GM12875 (cell line): ENCODE results near the gene TRAF3.
"Not testable (repeated sequence)": the region's sequence is repeated elsewhere in the genome, so short reads cannot be mapped to it uniquely, and the experiment has no call there.

ENCODE experiments used
- H3K4me3 ChIP-seq: one replicate; pipeline ENCODE4 v1.5.1; 2011; ENCODE audit warnings: low read depth, low read length, control low read depth
- TF ChIP-seq, protein P1 (sequence below): IDR thresholded peaks from 2 replicates; pipeline ENCODE4 v1.5.1; 2011; ENCODE audit warnings: low read depth, mild to moderate bottlenecking, control low read depth, inconsistent platforms, low read length, moderate library complexity, borderline replicate concordance; ENCODE audit not compliant: insufficient read depth

TRAF3 gene

DNA sequence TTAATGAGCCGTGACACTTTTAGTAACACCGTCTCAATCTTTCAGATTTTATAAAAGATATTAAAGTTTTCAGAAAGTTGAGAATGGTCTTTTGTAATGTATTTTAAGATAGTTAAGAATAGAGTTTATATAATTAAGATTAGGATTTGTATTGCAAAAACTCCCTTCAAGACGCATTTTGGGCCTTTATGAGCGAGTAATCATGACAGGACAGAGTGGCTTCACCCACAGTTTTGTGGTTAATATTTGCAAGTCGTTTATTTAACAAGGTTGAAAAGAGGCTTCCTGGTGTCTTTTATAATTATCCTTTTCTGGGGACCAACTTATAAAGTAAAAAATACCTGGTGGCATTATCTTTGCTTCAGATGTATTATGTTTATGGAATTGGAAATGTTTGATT is 44.0 kb downstream of the TRAF3 start:
- no peak overlapping the region for H3K4me3 ChIP-seq
- TF ChIP-seq, protein P1, sequence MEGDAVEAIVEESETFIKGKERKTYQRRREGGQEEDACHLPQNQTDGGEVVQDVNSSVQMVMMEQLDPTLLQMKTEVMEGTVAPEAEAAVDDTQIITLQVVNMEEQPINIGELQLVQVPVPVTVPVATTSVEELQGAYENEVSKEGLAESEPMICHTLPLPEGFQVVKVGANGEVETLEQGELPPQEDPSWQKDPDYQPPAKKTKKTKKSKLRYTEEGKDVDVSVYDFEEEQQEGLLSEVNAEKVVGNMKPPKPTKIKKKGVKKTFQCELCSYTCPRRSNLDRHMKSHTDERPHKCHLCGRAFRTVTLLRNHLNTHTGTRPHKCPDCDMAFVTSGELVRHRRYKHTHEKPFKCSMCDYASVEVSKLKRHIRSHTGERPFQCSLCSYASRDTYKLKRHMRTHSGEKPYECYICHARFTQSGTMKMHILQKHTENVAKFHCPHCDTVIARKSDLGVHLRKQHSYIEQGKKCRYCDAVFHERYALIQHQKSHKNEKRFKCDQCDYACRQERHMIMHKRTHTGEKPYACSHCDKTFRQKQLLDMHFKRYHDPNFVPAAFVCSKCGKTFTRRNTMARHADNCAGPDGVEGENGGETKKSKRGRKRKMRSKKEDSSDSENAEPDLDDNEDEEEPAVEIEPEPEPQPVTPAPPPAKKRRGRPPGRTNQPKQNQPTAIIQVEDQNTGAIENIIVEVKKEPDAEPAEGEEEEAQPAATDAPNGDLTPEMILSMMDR: no peak

- H3K4me3 ChIP-seq: no peak overlapping the region
- TF ChIP-seq, protein P1: no peak
These were observed 45.1 kb downstream of the TRAF3 start for GRCh38 chr14:102822311-102822863.

GRCh38 chr14:102822887-102823286 is 45.6 kb downstream of the TRAF3 start:
- not testable (repeated sequence) for H3K4me3 ChIP-seq

DNA sequence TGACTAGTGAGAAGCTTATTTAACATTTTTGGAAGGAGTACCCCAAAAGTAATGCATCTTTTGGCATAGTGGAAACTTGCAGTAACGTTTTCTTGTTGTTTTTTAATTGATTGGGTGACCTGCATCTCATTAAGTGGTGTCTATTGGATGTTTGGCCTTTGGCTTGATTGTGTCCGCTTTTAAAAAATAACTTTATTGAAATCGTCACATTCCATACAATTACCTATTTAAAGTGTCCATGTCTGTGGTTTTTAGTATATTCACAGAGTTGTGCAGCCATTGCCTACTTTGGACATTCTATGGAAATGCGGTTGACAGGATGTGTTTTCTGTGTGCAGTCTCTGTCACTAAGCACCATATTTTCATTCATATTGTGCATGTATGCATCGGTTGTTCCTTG is 46.3 kb downstream of the TRAF3 start:
- TF ChIP-seq, protein P1: no peak
- H3K4me3 ChIP-seq: no peak overlapping the region

DNA sequence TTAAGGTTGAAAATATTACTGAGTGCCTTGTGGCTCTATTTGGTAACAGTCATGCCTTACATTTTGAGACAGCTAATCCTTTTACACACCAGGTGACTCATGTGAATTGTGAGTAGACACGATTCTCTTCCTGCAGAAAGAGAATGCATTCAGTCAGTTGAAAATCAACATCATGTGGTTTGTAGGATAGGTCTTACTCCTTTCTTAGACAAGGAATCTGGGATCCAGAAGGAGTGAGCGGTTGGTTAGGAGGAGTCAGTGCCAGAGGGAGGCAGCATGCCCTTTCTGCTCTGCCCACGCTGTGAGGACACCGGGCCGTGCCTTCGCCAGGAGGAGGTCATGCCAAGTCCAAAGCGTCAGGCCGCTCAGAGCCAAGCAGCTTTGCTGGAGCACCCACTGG is 47.6 kb downstream of the TRAF3 start:
- no peak overlapping the region for H3K4me3 ChIP-seq
- TF ChIP-seq, protein P1: no peak

- TF ChIP-seq, protein P1: no peak
- no peak overlapping the region for H3K4me3 ChIP-seq
These were observed 48.3 kb downstream of the TRAF3 start for GRCh38 chr14:102825307-102826095.

- TF ChIP-seq, protein P1: no peak
- no peak overlapping the region for H3K4me3 ChIP-seq
These were observed 48.9 kb downstream of the TRAF3 start for GRCh38 chr14:102826161-102826560.
